DMS 273 (cell line): Measurements from ENCODE around the gene ZCCHC8.
"Not testable (repeated sequence)": the region's sequence is repeated elsewhere in the genome, so short reads cannot be mapped to it uniquely, and the experiment has no call there.

Experiments used
- DNase-seq: peaks from one replicate; lab custom pipeline; 2025; ENCODE audit not compliant: unreplicated experiment; lab: John Stamatoyannopoulos, UW

The ZCCHC8 gene

GRCh38 chr12:122513028-122513427 lies 12.3 kb upstream of the ZCCHC8 start:
- DNase-seq: not testable (repeated sequence)

GRCh38 chr12:122508163-122508562 lies 7.4 kb upstream of the ZCCHC8 start:
- no peak for DNase-seq

GRCh38 chr12:122506393-122506938 lies 5.7 kb upstream of the ZCCHC8 start:
- DNase-seq: no peak

GRCh38 chr12:122505419-122506051 lies 4.8 kb upstream of the ZCCHC8 start:
- DNase-seq: no peak

GRCh38 chr12:122503783-122504590 lies 3.3 kb upstream of the ZCCHC8 start:
- DNase-seq: no peak

- DNase-seq: peak; percentile 12
Measured at GRCh38 chr12:122503147-122503751, 2.5 kb upstream of the ZCCHC8 start.

GRCh38 chr12:122501489-122501989 lies 807 bp upstream of the ZCCHC8 start:
- no peak for DNase-seq

GRCh38 chr12:122499991-122500684 lies 594 bp downstream of the ZCCHC8 start:
- peak; percentile 87 for DNase-seq

GRCh38 chr12:122495258-122495657 lies 5.5 kb downstream of the ZCCHC8 start:
- DNase-seq: no peak

- not testable (repeated sequence) for DNase-seq
Measured at GRCh38 chr12:122493222-122493621, 7.5 kb downstream of the ZCCHC8 start.

GRCh38 chr12:122491991-122492390 lies 8.7 kb downstream of the ZCCHC8 start:
- DNase-seq: no peak

- no peak for DNase-seq
Measured at GRCh38 chr12:122489038-122489437, 11.7 kb downstream of the ZCCHC8 start.

- DNase-seq: not testable (repeated sequence)
Measured at GRCh38 chr12:122487807-122488206, 12.9 kb downstream of the ZCCHC8 start.

- DNase-seq: no peak
Measured at GRCh38 chr12:122486805-122487426, 13.8 kb downstream of the ZCCHC8 start.

- not testable (repeated sequence) for DNase-seq
Measured at GRCh38 chr12:122486360-122486759, 14.4 kb downstream of the ZCCHC8 start.

- DNase-seq: not testable (repeated sequence)
Measured at GRCh38 chr12:122484385-122484784, 16.3 kb downstream of the ZCCHC8 start.

GRCh38 chr12:122483969-122484368 lies 16.8 kb downstream of the ZCCHC8 start:
- no peak for DNase-seq

- no peak for DNase-seq
Measured at GRCh38 chr12:122481861-122482260, 18.9 kb downstream of the ZCCHC8 start.

- no peak for DNase-seq
Measured at GRCh38 chr12:122480753-122481152, 20.0 kb downstream of the ZCCHC8 start.

GRCh38 chr12:122474324-122474716 lies 26.4 kb downstream of the ZCCHC8 start:
- DNase-seq: no peak
